ENCODE results near the gene NUDT11.
A peak's percentile ranks its signal among the peaks of the same experiment; 100 is the strongest.
"Not testable (repeated sequence)": the region's sequence is repeated elsewhere in the genome, so short reads cannot be mapped to it uniquely, and the experiment has no call there.

NUDT11 gene

DNA sequence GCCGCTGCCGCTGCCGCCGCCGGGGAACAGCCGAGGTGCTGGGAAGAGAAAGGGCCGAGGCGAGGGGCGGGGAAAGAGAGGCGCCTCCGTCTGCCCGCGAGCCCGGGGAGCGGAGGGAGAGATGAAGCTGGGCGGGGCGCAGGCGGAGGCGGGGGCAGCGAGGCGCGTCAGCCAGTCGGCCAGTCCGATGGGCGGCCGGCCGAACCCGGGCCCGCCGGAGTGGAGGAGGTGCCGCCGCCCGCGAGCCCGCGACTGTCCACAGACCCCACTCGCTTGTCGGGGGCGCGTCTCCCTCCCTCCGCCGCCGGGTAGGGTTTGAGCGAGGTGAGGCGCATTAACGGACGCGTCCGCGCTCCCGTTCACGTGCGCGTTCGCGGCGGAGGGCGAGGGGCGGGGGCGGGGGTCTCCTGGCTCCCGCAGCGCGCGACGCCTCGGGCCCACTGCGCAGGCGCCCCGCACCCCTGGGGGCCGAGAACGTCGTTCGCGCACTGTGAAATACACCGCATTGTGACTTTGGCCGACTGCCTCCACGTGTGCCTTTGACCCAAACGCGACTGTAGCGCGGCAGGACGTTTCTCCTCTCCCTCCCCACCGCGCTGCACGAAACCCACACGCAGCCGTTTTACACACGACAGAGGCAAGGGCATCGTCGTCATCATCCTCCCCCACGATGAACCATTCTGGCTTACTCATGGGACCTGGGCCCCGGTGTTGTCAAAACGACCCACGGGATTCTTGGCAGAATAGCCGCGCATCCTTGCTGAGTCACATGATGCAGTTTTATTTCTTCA, at the start of gene NUDT11:
Gene NUDT11, minus strand, starts transcription at position 92 of the 791 bp plus-strand sequence. CDS start 148 bp downstream, outside the sequence.
- peak; percentile 23 to 37 for DNase-seq

DNA sequence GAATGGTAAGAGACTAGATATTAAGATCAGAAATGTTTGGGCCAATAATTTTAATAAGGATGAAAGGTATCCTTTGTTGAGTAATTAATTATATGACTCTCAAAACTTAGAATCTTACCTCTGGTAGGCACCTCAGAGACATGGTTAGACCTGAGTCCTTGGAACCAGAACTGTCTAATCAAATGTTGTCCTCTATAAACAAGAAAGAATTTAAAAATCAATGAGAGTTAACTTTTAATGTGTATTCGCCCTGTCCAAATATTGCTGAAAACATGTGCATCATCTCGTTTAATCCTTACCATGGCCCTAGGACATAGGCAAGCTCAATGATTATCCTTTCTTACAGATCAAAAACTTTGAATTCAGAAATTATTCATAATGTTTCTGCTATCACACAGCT, 24.0 kb upstream of the NUDT11 start:
- DNase-seq = no peak

DNA sequence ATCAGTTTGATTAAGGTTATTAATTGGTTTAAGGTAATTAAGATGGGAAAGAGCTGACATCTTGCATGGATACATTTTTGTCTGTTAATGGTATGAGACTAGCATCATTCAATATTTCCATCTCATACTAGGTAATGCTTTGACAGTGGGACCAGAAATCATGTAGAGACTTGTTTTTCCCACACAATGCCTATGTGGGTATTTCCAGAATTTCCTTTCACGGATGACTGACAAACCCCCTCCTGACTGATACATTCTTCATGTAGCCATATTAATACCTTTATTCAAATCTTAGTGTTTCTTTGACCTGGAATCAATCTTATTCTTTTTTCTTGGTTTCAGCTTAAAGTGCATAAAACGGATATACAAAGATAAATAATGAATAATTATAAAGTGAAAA, 22.7 kb upstream of the NUDT11 start:
- not testable (repeated sequence) for DNase-seq

DNA sequence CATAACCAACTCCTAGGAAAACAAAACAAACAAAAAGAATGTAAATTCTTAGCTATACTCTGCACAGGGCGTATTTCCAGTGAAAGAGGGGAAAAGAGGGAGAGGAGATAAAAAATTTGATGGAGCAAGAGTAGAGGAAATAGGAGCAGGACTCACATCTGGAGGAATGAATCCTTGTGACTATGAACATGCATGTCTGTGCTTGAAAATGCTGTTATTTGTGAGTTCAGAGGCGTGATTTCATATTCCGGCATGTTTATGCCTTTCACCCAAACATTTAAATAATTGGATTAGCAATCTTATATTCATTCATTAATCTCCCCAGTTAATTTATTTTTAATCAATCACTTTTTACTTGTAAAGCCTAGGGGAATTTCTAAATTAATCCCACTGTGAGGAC, 11.2 kb upstream of the NUDT11 start:
- DNase-seq = no peak

DNA sequence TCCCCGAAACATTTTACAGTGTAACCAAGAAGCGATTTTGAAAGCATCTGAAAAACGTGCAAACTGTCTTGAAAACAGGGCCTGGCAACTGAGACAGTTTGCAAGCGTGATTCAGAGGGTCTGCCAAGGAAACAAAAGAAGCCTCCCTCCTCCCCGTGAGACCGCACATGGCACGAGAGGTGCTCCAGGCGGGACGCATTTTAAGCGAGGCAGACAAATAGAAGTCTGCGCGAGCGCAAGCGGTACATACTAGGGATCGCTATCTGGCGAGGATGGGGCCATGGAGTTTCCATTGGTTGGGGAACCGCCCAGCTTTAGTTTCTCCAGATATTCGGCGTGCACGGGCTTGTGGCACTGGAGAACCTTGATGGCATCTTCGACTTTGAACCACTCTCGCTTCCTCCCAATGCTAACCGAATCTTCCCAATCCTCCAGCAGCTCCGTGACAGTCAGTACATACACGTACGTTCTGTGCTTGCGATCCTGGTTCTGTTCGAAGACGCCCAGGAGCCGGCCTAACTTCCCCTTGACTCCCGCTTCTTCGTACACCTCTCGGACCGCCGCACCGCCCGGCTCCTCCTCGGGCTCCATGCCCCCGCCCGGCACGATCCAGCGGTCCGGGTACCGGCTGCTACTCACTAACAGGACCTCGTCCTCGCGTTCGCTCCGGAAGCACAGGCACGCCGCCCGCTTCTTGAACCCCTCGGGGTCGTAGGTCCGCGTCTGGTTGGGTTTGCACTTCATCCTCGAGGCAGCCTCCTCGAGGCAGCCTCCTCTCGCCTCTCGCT, 497 bp downstream of the NUDT11 start:
- DNase-seq = not testable (repeated sequence)

DNA sequence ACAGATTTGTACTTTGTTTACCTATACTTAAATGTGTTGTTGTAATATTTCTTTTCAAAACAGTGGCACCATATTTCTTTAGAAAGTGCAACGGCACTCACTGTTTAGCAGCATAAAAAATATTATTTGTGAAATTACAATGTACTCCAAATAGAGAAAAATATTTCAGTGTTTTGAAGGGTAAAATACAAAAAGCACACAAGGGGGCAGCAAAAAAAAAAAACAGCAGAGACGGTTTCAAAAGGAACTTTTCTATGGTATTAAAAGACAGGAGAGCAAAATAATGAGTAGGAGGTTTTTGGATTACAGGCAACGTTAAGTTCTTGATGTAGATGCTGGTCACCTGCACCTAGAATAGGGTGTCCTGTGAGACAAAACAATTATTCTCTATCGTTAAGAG, 2.0 kb downstream of the NUDT11 start:
- no peak for DNase-seq

DNA sequence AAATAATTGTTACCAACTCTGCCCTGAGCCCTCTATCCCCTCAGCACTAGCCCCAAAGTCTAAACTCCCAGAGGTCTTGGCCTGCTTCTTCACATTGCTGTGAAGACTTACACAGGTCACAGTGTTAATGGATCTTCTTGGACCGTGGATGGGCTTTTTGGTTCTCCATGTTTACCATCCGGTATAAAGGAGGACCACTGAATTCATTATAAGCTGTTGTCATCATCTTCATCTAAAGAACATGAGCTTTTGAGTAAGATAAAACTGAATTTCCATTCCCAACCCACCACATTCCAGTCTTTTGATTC, 8.5 kb downstream of the NUDT11 start:
- no peak for DNase-seq

DNA sequence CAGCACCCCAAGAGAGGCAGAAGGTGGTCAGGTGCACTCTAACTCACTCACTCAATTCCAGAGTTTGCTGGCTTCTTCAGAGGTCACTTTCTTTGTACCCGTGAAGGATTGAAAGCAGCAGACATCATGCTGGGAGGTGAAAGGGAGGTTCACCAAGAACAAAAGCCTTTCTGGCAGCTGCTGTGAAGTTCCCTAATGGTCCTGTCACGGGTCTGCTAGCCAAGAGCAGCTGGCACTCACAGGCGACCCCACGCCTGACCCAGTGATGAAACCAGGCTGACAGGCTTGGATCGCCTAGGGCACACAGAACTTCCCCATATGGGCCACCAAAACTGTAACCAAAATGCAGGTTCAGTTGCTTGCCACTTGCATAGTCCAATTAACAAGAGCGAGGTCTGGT, 11.8 kb downstream of the NUDT11 start:
- DNase-seq = no peak

DNA sequence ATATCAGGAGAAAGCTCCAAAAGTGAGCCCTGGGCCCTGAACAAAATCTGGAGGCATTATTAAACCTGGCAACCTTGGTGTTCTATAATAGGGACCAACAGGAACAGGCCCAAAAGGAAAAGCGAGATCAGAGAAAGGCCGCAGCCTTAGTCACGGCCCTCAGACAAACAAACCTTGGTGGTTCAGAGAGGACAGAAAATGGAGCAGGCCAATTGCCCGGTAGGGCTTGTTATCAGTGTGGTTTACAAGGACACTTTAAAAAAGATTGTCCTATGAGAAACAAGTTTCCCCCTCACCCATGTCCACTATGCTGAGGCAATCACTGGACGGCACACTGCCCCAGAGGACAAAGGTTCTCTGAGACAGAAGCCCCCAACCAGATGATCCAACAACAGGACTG, 14.0 kb downstream of the NUDT11 start:
- DNase-seq = not testable (repeated sequence)

DNA sequence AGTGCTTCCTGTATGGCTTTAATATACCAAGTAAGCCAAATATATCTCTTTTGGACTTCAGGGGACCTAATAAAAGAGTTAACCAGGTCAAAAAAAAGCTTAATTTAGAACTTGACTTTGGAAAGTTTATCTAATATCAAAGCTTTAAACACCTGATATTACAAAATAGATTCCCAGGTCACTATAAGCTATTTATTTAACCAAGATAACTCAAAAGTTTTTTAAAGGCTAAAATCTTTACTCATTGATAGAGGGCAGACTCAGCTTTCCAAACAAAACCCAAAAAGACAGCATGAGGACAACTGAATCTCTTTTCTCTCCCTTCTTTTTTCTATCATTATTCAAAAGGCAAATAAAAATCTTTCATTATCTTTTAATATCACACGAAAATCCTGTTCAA, 19.5 kb downstream of the NUDT11 start:
- no peak for DNase-seq

DNA sequence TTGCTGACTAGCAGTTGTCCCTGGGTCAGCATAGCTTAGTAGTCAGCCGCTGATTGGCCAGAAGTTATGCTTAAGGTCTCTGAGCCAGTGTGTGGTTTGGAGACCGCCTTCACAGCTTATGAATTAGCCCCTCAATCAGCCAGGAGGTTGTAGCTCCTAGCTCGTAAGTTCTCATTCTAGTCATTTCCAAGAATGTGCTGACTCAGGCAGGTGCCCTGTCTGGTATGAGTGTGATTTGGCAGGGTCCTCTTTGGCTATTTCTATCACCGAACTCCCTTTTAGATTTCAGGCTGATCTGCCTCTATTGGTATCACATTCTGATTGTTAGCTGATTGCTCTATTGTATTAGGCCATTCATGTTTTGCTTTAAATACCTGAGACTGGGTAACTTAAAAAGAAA, 33.1 kb downstream of the NUDT11 start:
- DNase-seq = no peak

DNA sequence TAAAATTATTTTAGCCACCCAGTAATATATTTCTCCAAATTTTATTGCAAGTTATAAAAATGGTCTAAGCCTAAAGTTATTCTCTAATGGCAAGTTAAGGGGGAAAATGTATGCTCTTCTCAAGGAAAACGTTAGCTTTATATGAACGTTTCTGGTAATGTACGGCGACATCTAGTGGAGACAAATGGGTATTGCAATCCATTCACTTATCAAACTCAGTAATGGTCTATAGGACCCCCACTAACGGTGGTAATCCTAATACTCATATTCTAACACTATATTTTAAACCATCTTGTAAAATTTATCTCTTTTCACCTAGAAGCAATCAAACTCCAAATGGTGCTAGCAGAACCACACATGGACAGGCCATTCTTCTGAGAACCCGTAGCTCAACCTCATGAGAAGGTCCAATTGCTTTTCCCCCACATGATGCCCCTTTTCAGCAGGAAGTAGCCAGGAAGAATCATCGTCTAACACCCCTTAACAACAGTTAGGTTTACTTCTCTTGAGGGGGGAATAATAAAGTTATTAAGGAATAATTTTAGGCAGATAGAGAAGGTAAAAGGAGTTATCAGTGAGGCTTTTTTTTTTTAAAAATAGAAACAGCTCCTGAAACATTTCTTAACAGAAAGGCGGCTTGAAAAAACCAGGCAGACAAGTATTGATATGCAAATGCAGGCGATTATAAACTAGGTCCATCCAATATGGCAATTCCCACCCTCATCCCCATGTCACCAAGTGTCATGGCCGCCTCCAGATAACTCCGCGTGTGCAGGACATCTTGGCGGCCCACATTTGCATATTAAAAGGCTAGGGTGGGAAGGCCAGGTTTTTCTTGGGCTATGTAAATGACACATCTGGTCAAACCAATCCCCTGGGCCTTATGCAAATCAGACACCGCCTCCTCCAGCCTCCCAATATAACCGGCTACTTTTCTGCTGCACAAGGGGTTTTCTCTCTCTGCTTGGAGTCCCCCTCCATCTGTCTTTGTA, 35.0 kb downstream of the NUDT11 start:
- no peak for DNase-seq

DNA sequence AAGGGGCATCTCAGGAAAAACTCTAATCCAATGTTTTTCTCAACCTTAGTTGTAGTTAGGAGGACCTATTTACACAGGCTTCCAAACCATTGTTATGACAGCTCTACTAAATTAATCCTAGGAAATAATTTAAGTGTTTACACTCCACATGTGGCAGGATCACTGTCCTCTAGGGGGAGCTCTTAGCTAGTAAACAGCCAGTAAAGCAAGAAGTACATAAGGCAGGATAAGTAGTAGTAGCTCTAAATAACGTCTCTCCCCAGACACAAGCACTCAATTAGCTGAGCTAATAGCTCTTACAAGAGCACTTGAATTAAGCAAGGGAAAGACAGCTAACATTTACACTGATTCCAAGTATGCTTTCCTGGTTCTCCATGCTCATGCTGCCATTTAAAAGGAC, 37.3 kb downstream of the NUDT11 start:
- DNase-seq = peak in 1 of 2 experiments; percentile 0

DNA sequence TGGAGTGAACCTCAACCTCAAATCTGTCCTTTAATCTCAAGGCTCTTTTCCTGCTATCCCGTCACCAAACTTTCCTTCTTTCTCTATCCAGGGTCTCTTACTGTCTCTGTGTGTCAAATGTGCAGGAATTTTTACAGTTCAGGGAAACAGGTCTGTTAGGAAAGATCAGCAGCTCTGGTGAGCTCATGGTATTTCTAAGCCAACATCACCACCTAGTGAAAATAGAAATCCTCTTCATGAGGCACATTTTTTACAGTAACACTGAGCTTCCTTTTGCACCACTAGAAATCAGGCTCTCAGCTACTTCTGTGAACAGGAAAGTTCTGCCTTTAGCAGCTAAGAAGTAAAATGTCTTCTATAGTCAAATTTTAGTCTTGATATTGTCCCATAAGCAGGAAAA, 39.6 kb downstream of the NUDT11 start:
- DNase-seq = no peak

DNA sequence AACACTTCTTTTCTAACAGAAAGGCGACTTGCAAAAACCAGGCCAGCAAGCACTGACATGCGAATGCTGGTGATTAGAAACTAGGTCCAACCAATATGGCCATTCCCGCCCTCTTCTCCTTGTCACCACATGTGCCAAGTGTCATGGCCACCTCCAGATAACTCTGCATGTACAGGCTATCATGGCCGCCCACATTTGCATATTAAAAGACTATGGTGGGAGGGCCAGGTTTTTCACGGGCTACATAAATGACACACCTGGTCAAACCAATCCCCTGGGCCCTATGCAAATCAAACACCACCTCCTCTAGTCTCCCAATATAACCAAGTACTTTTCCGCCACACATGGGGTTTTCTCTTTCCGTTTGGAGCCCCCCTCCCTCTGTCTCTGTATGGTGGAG, 40.1 kb downstream of the NUDT11 start:
- no peak for DNase-seq

DNA sequence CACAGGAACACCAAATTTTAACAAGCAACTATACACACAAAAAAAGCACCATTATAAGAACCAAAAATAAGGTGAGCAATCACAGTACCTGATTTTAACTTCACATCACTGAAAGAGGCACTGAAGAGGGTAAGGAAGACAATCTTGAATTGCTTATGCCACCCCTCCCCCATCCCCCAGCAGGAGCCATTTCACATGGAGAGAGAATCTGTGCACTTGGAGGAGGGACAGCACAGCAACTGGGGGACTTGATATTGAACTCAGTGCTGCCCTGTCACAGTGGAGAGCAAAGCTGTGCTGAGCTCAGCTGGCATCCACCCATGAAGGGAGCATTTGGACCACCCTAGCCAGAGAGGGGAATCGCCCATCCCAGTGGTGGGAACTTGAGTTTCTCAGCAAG, 56.0 kb downstream of the NUDT11 start:
- no peak for DNase-seq

Measured in activated CD4-positive, alpha-beta T cell treated with anti-CD3 and anti-CD28 coated beads, Interleukin-2, amount 50 U/mL, for 4 hours (primary cell).